ENCODE measurements around the gene CDH23.
A peak's percentile ranks its signal among the peaks of the same experiment; 100 is the strongest.

CDH23 gene

GRCh38 chr10:71753091-71753959 is 356.6 kb downstream of the CDH23 start:
- no peak for TF ChIP-seq CTCF (conservative IDR thresholded peaks at IDR 0.05; ENCODE audit: low read depth)
- peak overlapping the region; percentile 8; the same call in 1 of the 2 replicates for H3K27ac ChIP-seq
- DNase-seq (ENCODE audit: low spot score): no peak
- ChIA-PET POLR2A (ENCODE audit: low non-redundant PET) (no interaction called here), CTCF (interaction anchor here (0.9 kb wide), 1 partner anchor 21 kb away, joined by 3 read pairs; no protein-coding TSS in a partner anchor)

DNA sequence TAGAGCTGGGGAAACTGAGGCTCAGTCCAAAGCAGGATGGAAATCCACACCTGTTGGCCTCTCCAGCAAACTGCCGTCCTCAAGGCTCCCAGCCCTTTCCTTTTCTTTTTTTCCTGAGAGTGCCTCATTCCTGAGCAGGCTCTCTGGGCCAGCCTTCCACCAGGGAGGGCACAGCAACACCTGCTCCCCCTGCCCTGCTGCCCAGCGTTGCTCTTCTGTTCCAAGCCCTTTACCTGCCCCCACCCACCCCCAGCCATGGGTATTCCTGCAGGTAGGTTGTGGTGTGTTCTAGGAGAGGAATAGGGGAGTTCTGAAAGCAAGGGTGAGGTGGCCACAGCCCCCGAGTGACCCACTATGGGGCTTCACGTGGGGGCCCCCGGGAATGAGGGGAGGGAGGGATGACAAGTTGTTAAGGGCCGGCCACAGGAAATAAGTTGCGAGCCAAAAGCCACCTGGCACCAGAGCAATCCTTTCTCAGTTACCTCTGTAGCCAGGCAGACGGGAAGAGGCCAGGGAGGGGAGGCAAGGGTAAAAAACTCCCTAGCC is 357.3 kb downstream of the CDH23 start:
- DNase-seq (ENCODE audit: low spot score): no peak
- CTCF ChIA-PET: no interaction called here
- POLR2A ChIA-PET (ENCODE audit: low non-redundant PET): no interaction called here
- no peak overlapping the region for H3K27ac ChIP-seq
- TF ChIP-seq CTCF (conservative IDR thresholded peaks at IDR 0.05; ENCODE audit: low read depth): no peak

GRCh38 chr10:71754562-71754961 is 357.8 kb downstream of the CDH23 start:
- DNase-seq (ENCODE audit: low spot score): no peak
- TF ChIP-seq CTCF (conservative IDR thresholded peaks at IDR 0.05; ENCODE audit: low read depth): no peak
- no peak overlapping the region for H3K27ac ChIP-seq
- ChIA-PET POLR2A (ENCODE audit: low non-redundant PET) (no interaction called here), CTCF (no interaction called here)

DNA sequence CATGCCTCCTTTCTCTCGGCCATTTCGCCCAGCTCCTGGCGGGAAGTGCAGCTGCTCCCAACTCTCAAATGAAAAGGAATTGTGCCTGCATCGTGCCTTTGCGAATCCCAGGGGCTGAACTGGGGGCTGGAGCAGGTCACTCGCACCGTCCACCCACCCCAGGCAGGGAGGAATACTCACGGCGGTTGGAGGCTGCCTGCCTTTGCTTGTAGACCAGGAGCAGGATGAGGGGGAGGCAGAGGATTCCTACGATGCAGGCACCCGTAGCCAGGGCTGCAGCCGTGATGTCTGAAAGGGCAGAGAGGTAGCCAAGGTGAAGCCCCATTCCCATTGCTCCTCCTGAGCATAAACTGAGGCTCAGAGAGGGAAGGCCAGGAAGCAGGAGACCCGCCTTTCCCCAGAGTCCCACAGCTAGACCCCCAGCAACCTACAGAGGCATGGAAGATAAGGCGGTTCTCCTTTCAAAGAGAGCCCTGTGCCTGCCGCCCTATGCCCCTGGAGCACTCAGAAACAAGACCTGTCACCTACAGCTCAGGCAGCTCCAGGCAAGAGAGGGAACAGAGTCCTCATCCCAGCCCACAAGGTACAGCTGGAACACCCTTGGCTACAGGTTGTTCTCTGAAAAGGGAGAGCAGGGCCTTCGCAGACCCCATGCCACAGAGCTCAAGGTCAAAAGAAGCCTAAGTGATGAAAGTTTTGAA is 358.6 kb downstream of the CDH23 start:
- no peak for DNase-seq (ENCODE audit: low spot score)
- POLR2A ChIA-PET (ENCODE audit: low non-redundant PET): no interaction called here
- TF ChIP-seq CTCF (conservative IDR thresholded peaks at IDR 0.05; ENCODE audit: low read depth): no peak
- no peak overlapping the region for H3K27ac ChIP-seq
- CTCF ChIA-PET: interaction anchor here (4.4 kb wide), 1 partner anchor 18 kb away, joined by 16 read pairs; the partner anchor contains the start of gene VSIR

DNA sequence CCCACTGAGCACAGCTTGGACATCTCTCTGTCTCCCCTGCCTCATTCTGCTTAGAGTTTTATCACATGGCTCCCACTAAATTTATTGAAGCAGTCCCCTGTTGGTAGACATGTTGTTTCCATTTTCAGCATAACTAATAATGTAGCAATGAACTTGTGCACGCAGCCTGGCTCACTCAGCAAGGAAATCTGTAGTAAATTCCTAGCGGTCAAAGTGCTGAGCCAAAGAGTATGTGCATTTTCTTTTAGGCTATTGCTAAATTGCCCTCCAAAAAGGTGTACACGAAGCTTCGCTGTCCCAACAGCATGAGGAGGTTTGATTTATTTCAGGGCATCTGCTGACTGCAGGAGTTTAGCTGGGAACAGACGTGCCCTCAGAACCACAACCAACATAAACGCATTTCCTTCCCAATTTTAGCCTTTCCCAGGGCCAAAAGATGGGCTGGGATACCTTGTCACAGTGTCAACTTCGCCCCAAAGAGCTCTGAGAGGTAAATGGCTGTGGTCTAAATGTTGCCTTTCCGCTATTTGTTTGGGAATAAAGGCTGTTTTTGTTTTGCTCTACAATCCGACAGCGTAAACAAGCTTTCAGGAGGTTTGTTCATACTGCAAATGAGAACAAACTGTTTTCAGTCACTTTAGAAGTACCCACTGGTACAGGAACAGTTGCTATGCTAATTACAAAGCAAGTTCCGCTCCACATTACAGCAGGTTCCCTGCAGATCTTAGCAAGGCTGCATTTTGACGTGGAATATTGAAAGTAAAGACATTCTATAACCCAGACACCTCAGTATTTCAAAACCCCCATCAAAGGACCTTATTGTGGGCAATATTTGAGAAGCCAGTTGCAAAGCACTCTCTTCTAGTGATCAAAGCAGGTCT is 359.8 kb downstream of the CDH23 start:
- no peak for DNase-seq (ENCODE audit: low spot score)
- ChIA-PET CTCF (interaction anchor here (0.6 to 4.4 kb wide), 4 partner anchors 7 to 548 kb away, joined by 3 to 16 read pairs (median 5); partner anchors contain the start of gene VSIR), POLR2A (ENCODE audit: low non-redundant PET) (no interaction called here)
- peak overlapping the region; percentile 62 for H3K27ac ChIP-seq
- no peak for TF ChIP-seq CTCF (conservative IDR thresholded peaks at IDR 0.05; ENCODE audit: low read depth)

Measured in RWPE1 (cell line).